Keratinocyte (primary cell): ENCODE data around the gene TMEM40.

ENCODE experiments used
- CTCF ChIP-seq, 3 experiments: IDR thresholded peaks in 1 of 3; conservative IDR thresholded peaks in 1 of 3; optimal IDR thresholded peaks in 1 of 3; 2 replicates in 2 of 3; 3 replicates in 1 of 3; pipeline versions ENCODE3 to v1.5.1; 2011; ENCODE audit warnings: low read length in 3 of 3, mild to moderate bottlenecking in 3 of 3, moderate library complexity in 2 of 3, control low read depth in 1 of 3, inconsistent platforms in 1 of 3; ENCODE audit not compliant: insufficient read depth in 2 of 3; ENCODE audit errors: extremely low read depth in 1 of 3
- EZH2 ChIP-seq: IDR thresholded peaks from one replicate; pipeline ENCODE4 v1.6.1; 2012; ENCODE audit warnings: inconsistent platforms, mild to moderate bottlenecking, low read length, moderate library complexity

- TF ChIP-seq CTCF (optimal IDR thresholded peaks at IDR 0.05 in 1 of 3, IDR thresholded peaks at IDR 0.05 in 1 of 3, conservative IDR thresholded peaks at IDR 0.05 in 1 of 3; ENCODE audit: extremely low read depth in 1 of 3, insufficient read depth in 2 of 3, low read length in 3 of 3), result no peak
- TF ChIP-seq EZH2, result no peak
Measured at GRCh38 chr3:12687948-12688347, 71.1 kb downstream of the TMEM40 start.
